HUDEP-2 (cell line): Measurements from ENCODE around the gene SELPLG.
"Not testable (repeated sequence)": the region's sequence is repeated elsewhere in the genome, so short reads cannot be mapped to it uniquely, and the experiment has no call there.

Source experiments
- DNase-seq, 76 experiments: peaks; one replicate each; lab custom pipeline; 2025; ENCODE audit not compliant: unreplicated experiment in 76 of 76; lab: John Stamatoyannopoulos, UW

Gene SELPLG

GRCh38 chr12:108576660-108577234 lies 56.9 kb downstream of the SELPLG start:
- no peak for DNase-seq

DNA sequence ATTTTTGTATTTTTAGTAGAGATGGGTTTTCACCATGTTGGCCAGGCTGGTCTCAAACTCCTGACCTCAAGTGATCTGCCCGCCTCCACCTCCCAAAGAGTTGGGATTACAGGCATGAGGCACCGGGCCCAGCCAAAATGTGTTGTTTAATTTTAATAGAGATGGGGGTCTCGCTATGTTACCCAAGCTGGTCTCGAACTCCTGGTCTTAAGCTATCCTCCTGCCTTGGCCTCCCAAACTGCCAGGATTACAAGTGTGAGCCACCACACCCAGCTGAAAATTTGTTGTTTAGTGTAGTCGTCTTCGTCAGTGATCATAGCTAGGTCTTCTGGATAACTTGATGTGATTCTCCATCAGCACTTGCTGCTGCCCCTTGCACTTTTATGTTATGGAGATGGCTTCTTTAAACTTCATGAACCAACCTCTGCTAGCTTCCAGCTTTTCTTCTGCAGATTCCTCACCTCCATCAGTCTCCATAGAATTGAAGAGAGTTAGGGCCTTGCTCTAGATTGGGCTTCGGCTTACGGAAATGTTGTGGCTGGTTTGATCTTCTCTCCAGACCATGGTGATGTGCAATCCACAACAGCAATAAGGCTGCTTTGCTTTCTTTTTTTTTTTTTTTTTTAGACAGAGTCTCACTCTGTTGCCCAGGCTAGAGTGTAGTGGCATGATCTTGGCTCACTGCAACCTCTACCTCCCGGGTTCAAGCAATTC lies 58.3 kb downstream of the SELPLG start:
- no peak for DNase-seq

- DNase-seq = not testable (repeated sequence)
These were observed 59.4 kb downstream of the SELPLG start for GRCh38 chr12:108574276-108574675.

DNA sequence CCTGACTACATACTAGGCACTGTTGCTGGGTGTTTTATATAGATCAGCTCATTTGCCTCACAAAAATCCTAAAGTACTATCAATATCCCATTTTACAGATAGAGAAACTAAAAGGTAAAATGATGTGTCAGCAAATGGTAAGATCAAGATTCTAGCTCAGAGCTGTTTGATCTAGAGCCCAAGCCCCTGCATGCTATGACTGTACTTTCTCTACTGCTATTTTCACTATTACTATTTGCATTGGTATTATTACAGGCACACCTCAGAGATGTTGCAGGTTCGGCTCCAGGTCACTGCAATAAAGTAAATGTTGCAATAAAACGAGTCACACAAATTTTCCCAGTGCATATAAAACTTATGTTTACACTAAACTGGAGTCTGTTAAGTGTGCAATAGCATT lies 60.4 kb downstream of the SELPLG start:
- DNase-seq = no peak

GRCh38 chr12:108572166-108572790 lies 61.4 kb downstream of the SELPLG start:
- no peak for DNase-seq
